CD14-positive monocyte (primary cell): ENCODE measurements around the gene OPN4. TPM values are rescaled to one million over a fixed set of nuclear protein-coding genes. Genes with fewer than 3 reads are reported as not detected.

ENCODE experiments used
- DNase-seq, 3 donors: peaks; one replicate each; pipeline ENCODE4 v3.0.0-alpha.2; 2011 to 2022
- H2AFZ ChIP-seq: 2 replicates; pipeline ENCODE4 v1.6.0; 2012; ENCODE audit warnings: mild to moderate bottlenecking, low read depth, low read length, inconsistent platforms; ENCODE audit not compliant: insufficient read depth, poor library complexity, severe bottlenecking
- H3K27ac ChIP-seq, 2 donors: 1 replicate in 1 of 2; 2 replicates in 1 of 2; pipeline ENCODE4 v1.5.1; 2012 to 2013; ENCODE audit warnings: low read length in 2 of 2, control low read depth in 1 of 2, inconsistent platforms in 1 of 2, low read depth in 1 of 2, mild to moderate bottlenecking in 1 of 2
- H3K27me3 ChIP-seq, 2 donors: one replicate each; pipeline versions ENCODE4 v1.6.0 to v1.6.1; 2011 to 2013; ENCODE audit warnings: low read length in 2 of 2; ENCODE audit not compliant: control insufficient read depth in 2 of 2, insufficient read depth in 2 of 2
- H3K36me3 ChIP-seq, 2 donors: replicated peaks in 1 of 2; 1 replicate in 1 of 2; 2 replicates in 1 of 2; pipeline versions ENCODE4 v1.5.1 to v1.6.1; 2012 to 2013; ENCODE audit warnings: low read length in 2 of 2, control low read depth in 1 of 2, inconsistent platforms in 1 of 2, mild to moderate bottlenecking in 1 of 2; ENCODE audit not compliant: insufficient read depth in 2 of 2, control insufficient read depth in 1 of 2
- H3K4me1 ChIP-seq, 2 donors: 1 replicate in 1 of 2; 2 replicates in 1 of 2; pipeline versions ENCODE4 v1.5.1 to v1.6.1; 2012 to 2013; ENCODE audit warnings: low read length in 2 of 2, control low read depth in 1 of 2, inconsistent platforms in 1 of 2, mild to moderate bottlenecking in 1 of 2, moderate library complexity in 1 of 2; ENCODE audit not compliant: insufficient read depth in 2 of 2, control insufficient read depth in 1 of 2
- H3K4me2 ChIP-seq: replicated peaks from 2 replicates; pipeline ENCODE3; 2012; ENCODE audit warnings: low read length, moderate library complexity, mild to moderate bottlenecking; ENCODE audit not compliant: poor library complexity, severe bottlenecking; ENCODE audit errors: extremely low read depth
- H3K4me3 ChIP-seq, 3 experiments: fragments of 200-600 bp in 1 of 3; sonication (generic) in 1 of 3; replicated peaks in 1 of 3; 1 replicate in 2 of 3; 2 replicates in 1 of 3; pipeline ENCODE4 v1.5.1; 2011 to 2013; ENCODE audit warnings: low read length in 3 of 3, mild to moderate bottlenecking in 3 of 3, control low read depth in 2 of 3, low read depth in 2 of 3, inconsistent platforms in 1 of 3, moderate library complexity in 1 of 3
- H3K79me2 ChIP-seq: 2 replicates; pipeline ENCODE4 v1.6.0; 2012; ENCODE audit warnings: mild to moderate bottlenecking, control low read depth, inconsistent platforms, low read length, moderate library complexity; ENCODE audit not compliant: insufficient read depth
- H3K9ac ChIP-seq: 2 replicates; pipeline ENCODE4 v1.6.0; 2017; ENCODE audit warnings: low read length, mild to moderate bottlenecking; ENCODE audit not compliant: insufficient read depth, poor library complexity, severe bottlenecking
- H3K9me3 ChIP-seq, 2 donors: replicated peaks in 1 of 2; 1 replicate in 1 of 2; 2 replicates in 1 of 2; pipeline versions ENCODE4 v1.5.1 to v1.6.1; 2012 to 2013; ENCODE audit warnings: low read length in 2 of 2, control low read depth in 1 of 2; ENCODE audit not compliant: control insufficient read depth in 1 of 2, insufficient read depth in 1 of 2
- H4K20me1 ChIP-seq: 2 replicates; pipeline ENCODE4 v1.6.0; 2012; ENCODE audit warnings: mild to moderate bottlenecking, low read length, control low read depth, moderate library complexity; ENCODE audit not compliant: insufficient read depth
- H3K27ac Mint-ChIP-seq, 7 donors: one replicate each; pipeline ENCODE4 v1.8.0; 2020; ENCODE audit warnings: mild to moderate bottlenecking in 7 of 7, mixed read lengths in 7 of 7, moderate library complexity in 6 of 7, inconsistent platforms in 2 of 7
- H3K27me3 Mint-ChIP-seq, 3 donors: one replicate each; pipeline ENCODE4 v1.8.0; 2021 to 2022; ENCODE audit warnings: low read depth in 3 of 3, mild to moderate bottlenecking in 3 of 3, mixed read lengths in 3 of 3, moderate library complexity in 3 of 3, inconsistent platforms in 1 of 3
- H3K36me3 Mint-ChIP-seq, 2 donors: one replicate each; pipeline ENCODE4 v1.8.0; 2020; ENCODE audit warnings: mixed read lengths in 2 of 2, inconsistent platforms in 1 of 2, mild to moderate bottlenecking in 1 of 2
- H3K4me1 Mint-ChIP-seq: one replicate; pipeline ENCODE4 v1.8.0; 2020; ENCODE audit warnings: mild to moderate bottlenecking, mixed read lengths
- H3K4me3 Mint-ChIP-seq, 2 donors: one replicate each; pipeline ENCODE4 v1.8.0; 2020; ENCODE audit warnings: mild to moderate bottlenecking in 2 of 2, mixed read lengths in 2 of 2, moderate library complexity in 1 of 2
- H3K9me3 Mint-ChIP-seq, 7 donors: one replicate each; pipeline ENCODE4 v1.8.0; 2020 to 2022; ENCODE audit warnings: mixed read lengths in 7 of 7, mild to moderate bottlenecking in 6 of 7, moderate library complexity in 6 of 7, inconsistent platforms in 2 of 7
- CTCF ChIP-seq: fragments of 200-600 bp; IDR thresholded peaks from one replicate; pipeline ENCODE4 v1.8.0; 2022; ENCODE audit warnings: antibody characterized with exemption, mild to moderate bottlenecking
- WGBS: methylation state at CpG from one replicate; pipeline ENCODE4 v1.1.5; 2013; ENCODE audit warnings: missing lambda C conversion rate; ENCODE audit not compliant: insufficient coverage; 5-methylcytosine and 5-hydroxymethylcytosine counted together
- intact Hi-C, 2 donors: fragments of 100-400 bp; cut with micrococcal nuclease; formaldehyde crosslinking; loops; one replicate each; pipeline versions ENCODE4 v1.15.0 to v1.15.1; 2023
- polyA plus RNA-seq, 3 donors: library from polyadenylated mRNA; depleted of rRNA in 1 of 3; unstranded in 2 of 3; stranded (reverse) in 1 of 3; fragments of 300-500 nt in 2 of 3; fragments of >200 nt in 1 of 3; fragmentation: Illumina TruSeq in 2 of 3; gene quantifications; 1 replicate in 2 of 3; 2 replicates in 1 of 3; pipeline ENCODE4 v1.2.3, GENCODE V29; 2012 to 2021

The OPN4 gene
- polyA plus RNA-seq, 3 donors: not detected

GRCh38 chr10:86628311-86628710 lies 26.0 kb upstream of the OPN4 start:
- Histone ChIP-seq H2AFZ (no peak overlapping the region), H3K4me1 (no peaks in the 10 kb centered on the region), H3K36me3 (no peaks in the 10 kb centered on the region), H3K27ac (no peak overlapping the region), H3K79me2 (no peaks in the 10 kb centered on the region), H3K27me3 (peaks cover 13 to 28% of the 10 kb centered on the region in 2 donors), H4K20me1 (no peaks in the 10 kb centered on the region), H3K4me2 (no peak overlapping the region), H3K9me3 (peaks cover 0 to 7% of the 10 kb centered on the region in 2 donors), H3K9ac (no peak overlapping the region), H3K4me3 (no peak overlapping the region)
- no peak for DNase-seq
- Mint-ChIP-seq H3K36me3 (no peaks in the 10 kb centered on the region), H3K27me3 (peaks cover 38 to 45% (median 40%) of the 10 kb centered on the region in 3 donors), H3K27ac (no peak overlapping the region), H3K4me3 (no peak overlapping the region), H3K9me3 (peaks cover 0 to 2% (median 0%) of the 10 kb centered on the region in 7 donors), H3K4me1 (peaks cover 2% of the 10 kb centered on the region)
- intact Hi-C loops: no loop called here
- TF ChIP-seq CTCF: no peak
- 100% methylated on average over 1 of the region's 2 CpGs for WGBS

- Mint-ChIP-seq H3K4me1 (peaks cover 2% of the 10 kb centered on the region), H3K9me3 (peaks cover 0 to 2% (median 0%) of the 10 kb centered on the region in 7 donors), H3K36me3 (no peaks in the 10 kb centered on the region), H3K27me3 (peaks cover 43 to 51% (median 50%) of the 10 kb centered on the region in 3 donors), H3K4me3 (peak overlapping the region in 1 of 2 donors; percentile 39), H3K27ac (no peak overlapping the region)
- Histone ChIP-seq H4K20me1 (no peaks in the 10 kb centered on the region), H2AFZ (no peak overlapping the region), H3K4me3 (no peak overlapping the region), H3K27ac (no peak overlapping the region), H3K4me1 (no peaks in the 10 kb centered on the region), H3K27me3 (peaks cover 13 to 33% of the 10 kb centered on the region in 2 donors), H3K9me3 (peaks cover 0 to 7% of the 10 kb centered on the region in 2 donors), H3K4me2 (no peak overlapping the region), H3K9ac (no peak overlapping the region), H3K79me2 (no peaks in the 10 kb centered on the region), H3K36me3 (no peaks in the 10 kb centered on the region)
- no peak for TF ChIP-seq CTCF
- intact Hi-C loops: no loop called here
- no peak for DNase-seq
- 60% methylated on average over 1 of the region's 2 CpGs for WGBS
Observed at GRCh38 chr10:86630079-86630478, 24.3 kb upstream of the OPN4 start.
